Effector memory CD4-positive, alpha-beta T cell (primary cell): ENCODE data around the gene MIP.
A peak's percentile ranks its signal among the peaks of the same experiment; 100 is the strongest.
"Not testable (repeated sequence)": the region's sequence is repeated elsewhere in the genome, so short reads cannot be mapped to it uniquely, and the experiment has no call there.

Source experiments
- DNase-seq, 3 donors: peaks; one replicate each; pipeline ENCODE4 v3.0.0-alpha.2; 2020
- H3K27ac ChIP-seq: 2 replicates; pipeline ENCODE4 v1.7.0; 2013; ENCODE audit warnings: mild to moderate bottlenecking, low read length, moderate library complexity; ENCODE audit not compliant: insufficient read depth, poor library complexity, severe bottlenecking
- H3K27me3 ChIP-seq: replicated peaks from 2 replicates; pipeline ENCODE4 v1.7.0; 2013; ENCODE audit warnings: mild to moderate bottlenecking, low read length; ENCODE audit not compliant: insufficient read depth, control insufficient read depth, poor library complexity, severe bottlenecking
- H3K36me3 ChIP-seq: 2 replicates; pipeline ENCODE4 v1.7.0; 2013; ENCODE audit warnings: mild to moderate bottlenecking, low read length, moderate library complexity; ENCODE audit not compliant: control insufficient read depth, insufficient read depth
- H3K4me1 ChIP-seq: 2 replicates; pipeline ENCODE4 v1.7.0; 2013; ENCODE audit warnings: low read length, mild to moderate bottlenecking; ENCODE audit not compliant: control insufficient read depth, insufficient read depth, poor library complexity, severe bottlenecking
- H3K4me3 ChIP-seq: 2 replicates; pipeline ENCODE4 v1.7.0; 2013; ENCODE audit warnings: low read length, low read depth, mild to moderate bottlenecking; ENCODE audit not compliant: insufficient read depth, poor library complexity, severe bottlenecking
- H3K9me3 ChIP-seq: 2 replicates; pipeline ENCODE4 v1.7.0; 2013; ENCODE audit warnings: mild to moderate bottlenecking, low read length, moderate library complexity; ENCODE audit not compliant: control insufficient read depth
- total RNA-seq, 3 donors: gene quantifications; one replicate each; lab custom pipeline; 2026; lab: John Stamatoyannopoulos, UW

Gene MIP
- 0 to 0.26 (median 0.19) reads per million in 3 donors for total RNA-seq

GRCh38 chr12:56454557-56454956 lies at the start of gene MIP:
TSS of gene MIP (minus strand) at chr12:56454657. CDS start at chr12:56454613, 44 bp downstream.
- H3K9me3 ChIP-seq = no peaks in the 10 kb centered on the region
- H3K36me3 ChIP-seq = no peaks in the 10 kb centered on the region
- no peak within 1 kb of the TSS for H3K4me3 ChIP-seq
- no peaks in the 10 kb centered on the region for H3K4me1 ChIP-seq
- DNase-seq = no peak
- no peaks in the 10 kb centered on the region for H3K27me3 ChIP-seq
- no peak within 1 kb of the TSS for H3K27ac ChIP-seq

DNA sequence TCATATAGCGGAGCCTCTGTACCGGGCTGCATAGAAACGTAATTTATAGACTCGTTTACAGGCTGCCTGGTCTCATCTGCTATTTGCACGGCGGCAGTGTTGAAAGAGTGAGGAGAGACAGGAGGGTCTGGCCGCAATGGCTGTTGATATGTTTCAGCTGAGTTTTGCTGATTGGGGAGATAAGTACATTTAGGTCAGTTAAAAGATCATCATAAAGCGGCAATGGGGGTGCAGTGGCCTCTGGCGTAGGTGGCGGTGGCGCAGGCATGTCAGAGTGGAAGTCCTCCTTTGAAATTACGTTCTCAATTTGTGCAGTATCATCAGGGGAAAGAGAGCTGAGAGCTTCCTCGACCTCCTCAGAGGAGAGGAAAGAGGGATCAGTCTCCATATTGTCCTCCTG lies 45.4 kb upstream of the MIP start:
- not testable (repeated sequence) for H3K36me3 ChIP-seq, DNase-seq, H3K27me3 ChIP-seq, H3K4me3 ChIP-seq, H3K27ac ChIP-seq, H3K4me1 ChIP-seq, H3K9me3 ChIP-seq

DNA sequence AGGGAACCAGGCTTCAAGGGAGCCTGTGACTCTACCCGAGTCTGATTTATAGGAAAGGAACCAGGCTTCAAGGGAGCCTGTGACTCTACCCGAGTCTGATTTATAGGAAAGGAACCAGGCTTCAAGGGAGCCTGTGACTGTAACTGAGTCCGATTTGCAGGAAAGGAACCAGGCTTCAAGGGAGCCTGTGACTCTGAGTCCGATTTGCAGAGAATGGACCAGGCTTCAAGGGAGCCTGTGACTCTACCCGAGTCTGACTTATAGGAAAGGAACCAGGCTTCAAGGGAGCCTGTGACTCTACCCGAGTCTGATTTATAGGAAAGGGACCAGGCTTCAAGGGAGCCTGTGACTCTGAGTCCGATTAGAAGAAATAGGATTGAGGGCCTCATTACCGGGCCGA lies 45.0 kb upstream of the MIP start:
- not testable (repeated sequence) for H3K4me1 ChIP-seq, DNase-seq, H3K27me3 ChIP-seq, H3K27ac ChIP-seq, H3K4me3 ChIP-seq, H3K36me3 ChIP-seq, H3K9me3 ChIP-seq

DNA sequence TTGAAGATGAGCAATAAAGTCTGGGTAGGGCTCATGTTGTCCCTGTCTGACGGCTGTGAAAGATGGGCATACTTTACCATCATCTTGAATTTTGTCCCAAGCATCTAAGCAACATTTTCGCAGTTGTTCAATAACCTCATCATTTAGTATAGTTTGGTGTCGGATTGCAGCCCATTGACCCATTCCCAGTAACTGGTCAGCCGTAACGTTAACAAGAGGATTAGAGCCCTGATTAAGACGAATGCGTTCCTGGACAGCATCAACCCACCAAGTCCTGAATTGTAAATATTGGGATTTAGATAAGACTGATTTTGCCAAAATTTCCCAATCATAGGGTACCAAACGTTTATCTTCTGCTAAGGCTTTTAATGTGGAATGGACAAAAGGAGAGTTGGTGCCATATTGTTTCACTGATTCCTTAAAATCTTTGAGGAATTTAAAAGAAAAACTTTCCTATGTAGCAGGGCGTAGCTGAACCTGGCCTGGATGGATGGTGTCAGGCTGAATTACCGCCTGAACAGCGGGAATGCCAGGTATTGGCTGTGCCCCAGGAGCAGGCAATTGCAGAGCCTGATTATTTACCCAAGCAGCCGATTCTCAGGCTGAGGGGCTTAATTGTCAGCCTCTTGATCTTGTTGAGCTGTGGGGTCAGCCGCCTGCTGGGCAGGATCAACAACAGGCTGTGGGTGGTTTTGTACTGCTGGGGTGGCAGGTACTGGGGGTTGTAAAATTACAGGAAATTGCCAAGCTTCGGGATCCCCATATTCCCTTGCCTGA lies 43.9 kb upstream of the MIP start:
- not testable (repeated sequence) for H3K27ac ChIP-seq, H3K36me3 ChIP-seq, DNase-seq, H3K9me3 ChIP-seq, H3K4me1 ChIP-seq, H3K27me3 ChIP-seq, H3K4me3 ChIP-seq

- not testable (repeated sequence) for H3K4me3 ChIP-seq, H3K4me1 ChIP-seq, H3K27me3 ChIP-seq, H3K36me3 ChIP-seq, H3K27ac ChIP-seq, H3K9me3 ChIP-seq
- DNase-seq = peak; percentile 16 to 51 (median 32)
Measured at GRCh38 chr12:56496704-56497103, 42.2 kb upstream of the MIP start.

DNA sequence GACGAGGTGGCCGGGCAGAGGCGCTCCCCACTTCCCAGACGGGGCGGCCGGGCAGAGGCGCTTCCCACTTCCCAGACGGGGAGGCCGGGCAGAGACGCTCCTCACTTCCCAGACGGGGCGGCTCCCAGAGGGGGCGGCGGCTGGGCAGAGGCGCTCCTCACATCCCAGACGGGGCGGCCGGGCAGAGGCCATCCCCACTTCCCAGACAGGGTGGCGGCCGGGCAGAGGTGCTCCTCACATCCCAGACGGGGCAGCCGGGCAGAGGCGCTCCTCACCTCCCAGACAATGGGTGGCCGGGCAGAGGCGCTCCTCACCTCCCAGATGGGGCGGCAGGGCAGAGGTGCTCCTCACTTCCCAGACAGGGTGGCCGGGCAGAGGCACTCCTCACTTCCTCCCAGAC lies 40.0 kb upstream of the MIP start:
- not testable (repeated sequence) for H3K4me3 ChIP-seq, H3K9me3 ChIP-seq, H3K27ac ChIP-seq, H3K36me3 ChIP-seq, H3K4me1 ChIP-seq, H3K27me3 ChIP-seq, DNase-seq

DNA sequence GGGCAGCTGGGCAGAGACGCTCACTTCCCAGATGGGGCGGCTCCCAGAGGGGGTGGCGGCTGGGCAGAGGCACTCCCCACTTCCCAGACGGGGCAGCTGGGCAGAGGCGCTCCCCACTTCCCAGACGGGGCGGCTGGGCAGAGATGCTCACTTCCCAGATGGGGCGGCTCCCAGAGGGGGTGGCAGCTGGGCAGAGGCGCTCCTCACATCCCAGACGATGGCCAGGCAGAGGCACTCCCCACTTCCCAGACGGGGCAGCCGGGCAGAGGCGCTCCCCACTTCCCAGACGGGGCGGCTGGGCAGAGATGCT lies 39.6 kb upstream of the MIP start:
- H3K9me3 ChIP-seq, H3K36me3 ChIP-seq, H3K27me3 ChIP-seq, H3K4me1 ChIP-seq, H3K4me3 ChIP-seq, DNase-seq, H3K27ac ChIP-seq: not testable (repeated sequence)

- H3K36me3 ChIP-seq, H3K4me3 ChIP-seq, H3K4me1 ChIP-seq, H3K27ac ChIP-seq, H3K9me3 ChIP-seq, DNase-seq, H3K27me3 ChIP-seq: not testable (repeated sequence)
Measured at GRCh38 chr12:56493409-56494105, 39.1 kb upstream of the MIP start.

DNA sequence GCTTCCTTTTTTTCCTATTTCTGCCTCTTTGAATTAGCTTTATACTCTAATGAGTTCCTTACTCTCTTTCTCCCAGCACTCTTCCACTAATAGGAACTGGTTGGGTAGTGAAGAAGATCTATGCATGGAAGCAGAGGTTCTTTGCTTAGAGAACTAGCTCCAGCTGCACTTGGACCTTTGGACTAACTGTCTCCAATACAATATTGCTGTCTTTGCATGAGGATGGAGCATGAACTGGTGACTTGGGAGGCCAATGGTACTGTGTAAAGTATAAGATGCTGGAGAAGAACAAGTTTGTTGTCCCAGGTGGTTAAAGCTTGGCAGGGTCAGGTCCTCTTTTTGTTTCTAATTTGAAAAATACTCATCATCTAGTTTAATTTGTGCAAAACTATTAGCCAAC lies 35.9 kb upstream of the MIP start:
- no peaks in the 10 kb centered on the region for H3K36me3 ChIP-seq
- peaks cover 10% of the 10 kb centered on the region for H3K4me1 ChIP-seq
- DNase-seq = no peak
- H3K9me3 ChIP-seq = no peaks in the 10 kb centered on the region
- H3K27me3 ChIP-seq = no peaks in the 10 kb centered on the region
- H3K27ac ChIP-seq = no peak overlapping the region
- no peak overlapping the region for H3K4me3 ChIP-seq

DNA sequence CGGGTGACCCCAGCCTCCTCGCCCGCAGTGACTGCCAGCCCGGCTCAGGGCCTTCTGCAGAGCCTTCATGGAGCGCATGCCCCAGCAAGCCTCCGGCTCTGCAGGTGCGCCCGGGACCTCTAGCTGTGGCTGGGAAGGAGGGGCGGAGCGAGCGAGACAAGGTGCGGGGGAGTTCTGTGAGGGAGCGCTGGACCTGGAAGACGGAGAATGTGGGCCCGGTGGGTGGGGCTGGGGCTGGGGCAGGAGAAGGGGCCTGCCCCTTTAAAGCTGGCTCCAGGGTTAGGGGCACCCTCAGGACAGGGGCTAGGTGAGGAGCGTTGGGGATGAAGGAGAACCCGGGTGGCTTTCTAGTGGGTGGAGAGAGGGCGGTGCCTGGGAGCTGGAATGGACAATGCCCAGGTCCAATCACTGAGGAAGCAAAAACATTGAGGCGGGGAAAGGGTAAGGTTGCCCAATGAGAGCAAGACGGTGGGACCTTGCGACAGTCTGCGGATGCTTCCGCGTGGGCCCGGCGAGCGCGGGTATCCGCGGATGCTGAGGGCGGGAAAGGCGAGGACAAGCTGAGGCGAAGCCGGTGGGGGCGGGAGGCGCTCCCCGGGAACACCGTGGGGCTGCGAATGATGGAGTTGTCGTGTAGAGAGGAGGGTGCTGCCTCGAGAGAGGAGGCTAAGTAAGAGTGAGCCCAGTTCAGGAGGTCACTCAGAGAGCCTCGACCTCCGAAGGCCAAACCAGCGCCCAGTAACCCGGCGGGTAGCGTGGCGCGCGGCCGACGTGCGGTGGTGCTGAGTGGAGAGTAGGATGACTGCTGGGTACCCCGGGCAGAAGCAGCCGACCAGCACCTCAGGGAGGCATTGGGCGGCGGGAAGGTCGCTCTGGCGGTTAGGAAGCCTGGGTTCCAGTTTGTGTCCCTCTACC lies 33.8 kb upstream of the MIP start, which contains the start of gene GLS2:
Gene GLS2, minus strand, starts transcription at position 121 of the 915 bp plus-strand sequence. Its CDS starts 43 bp downstream, at position 78.
- Histone ChIP-seq H3K4me3 (peak within 1 kb of the TSS; percentile 74), H3K4me1 (peaks cover 10% of the 10 kb centered on the region), H3K9me3 (no peaks in the 10 kb centered on the region), H3K27me3 (no peaks in the 10 kb centered on the region), H3K36me3 (no peaks in the 10 kb centered on the region), H3K27ac (peak within 1 kb of the TSS; percentile 42)
- peak; percentile 45 to 66 (median 63) for DNase-seq
